Suprapubic skin (tissue), 3 donors: ENCODE results near the gene S100A7A.

Source experiments
- POLR2AphosphoS5 ChIP-seq, 3 donors: sonication (generic); formaldehyde crosslinking; IDR thresholded peaks; one replicate each; pipeline ENCODE4 v1.6.1; 2017; ENCODE audit warnings: antibody characterized with exemption in 3 of 3
- TF ChIP-seq, protein P1 (sequence below), 2 donors: fragments of 200-600 bp in 1 of 2; fragments of 450-650 bp in 1 of 2; sonication (generic) in 1 of 2; IDR thresholded peaks; one replicate each; pipeline ENCODE4 v1.5.1; 2016 to 2019; ENCODE audit warnings: antibody characterized with exemption in 2 of 2, mild to moderate bottlenecking in 1 of 2, moderate library complexity in 1 of 2

GRCh38 chr1:153402226-153402625 lies 14.1 kb upstream of the S100A7A start:
- TF ChIP-seq POLR2AphosphoS5 (IDR thresholded peaks at IDR 0.05), result no peak
- TF ChIP-seq, protein P1, sequence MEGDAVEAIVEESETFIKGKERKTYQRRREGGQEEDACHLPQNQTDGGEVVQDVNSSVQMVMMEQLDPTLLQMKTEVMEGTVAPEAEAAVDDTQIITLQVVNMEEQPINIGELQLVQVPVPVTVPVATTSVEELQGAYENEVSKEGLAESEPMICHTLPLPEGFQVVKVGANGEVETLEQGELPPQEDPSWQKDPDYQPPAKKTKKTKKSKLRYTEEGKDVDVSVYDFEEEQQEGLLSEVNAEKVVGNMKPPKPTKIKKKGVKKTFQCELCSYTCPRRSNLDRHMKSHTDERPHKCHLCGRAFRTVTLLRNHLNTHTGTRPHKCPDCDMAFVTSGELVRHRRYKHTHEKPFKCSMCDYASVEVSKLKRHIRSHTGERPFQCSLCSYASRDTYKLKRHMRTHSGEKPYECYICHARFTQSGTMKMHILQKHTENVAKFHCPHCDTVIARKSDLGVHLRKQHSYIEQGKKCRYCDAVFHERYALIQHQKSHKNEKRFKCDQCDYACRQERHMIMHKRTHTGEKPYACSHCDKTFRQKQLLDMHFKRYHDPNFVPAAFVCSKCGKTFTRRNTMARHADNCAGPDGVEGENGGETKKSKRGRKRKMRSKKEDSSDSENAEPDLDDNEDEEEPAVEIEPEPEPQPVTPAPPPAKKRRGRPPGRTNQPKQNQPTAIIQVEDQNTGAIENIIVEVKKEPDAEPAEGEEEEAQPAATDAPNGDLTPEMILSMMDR (IDR thresholded peaks at IDR 0.05), result no peak
